ENCODE data around the gene BOLA3. TPM values are rescaled to one million over a fixed set of nuclear protein-coding genes. Genes with fewer than 3 reads are reported as not detected.

Gene BOLA3
- total and polyA plus RNA-seq, 2 donors (not counting 1 experiment from before 2014, with no cell fraction given): 28.2 to 48.8 TPM

GRCh38 chr2:74137651-74138599 lies 9.8 kb downstream of the BOLA3 start:
- no peak for DNase-seq (ENCODE audit: low read depth in 2 of 2)
- Histone ChIP-seq H4K20me1 (ENCODE audit: control insufficient read depth, extremely low read depth, insufficient read depth, low read length) (no peaks in the 10 kb centered on the region), H3K9me3 (ENCODE audit: control insufficient read depth, insufficient read depth, low read depth, low read length) (no peaks in the 10 kb centered on the region), H3K4me1 (ENCODE audit: control insufficient read depth, extremely low read depth, insufficient read depth, low read length) (no peaks in the 10 kb centered on the region), H3K36me3 (ENCODE audit: control insufficient read depth, insufficient read depth, low read length) (peaks cover 5% of the 10 kb centered on the region), H3K4me2 (ENCODE audit: extremely low read depth, insufficient read depth, low read length) (no peak overlapping the region), H2AFZ (ENCODE audit: low read length) (no peak overlapping the region), H3K4me3 (replicated peaks in 1 of 4; ENCODE audit: control extremely low read depth in 1 of 4, insufficient read depth in 1 of 4, low read depth in 3 of 4, low read length in 4 of 4) (no peak overlapping the region), H3K9ac (ENCODE audit: insufficient read depth, low read length) (no peak overlapping the region), H3K79me2 (ENCODE audit: control insufficient read depth, insufficient read depth, low read length) (no peaks in the 10 kb centered on the region), H3K27me3 (ENCODE audit: control insufficient read depth, insufficient read depth, low read length) (no peaks in the 10 kb centered on the region), H3K27ac (ENCODE audit: insufficient read depth, low read length) (no peak overlapping the region)
- TF ChIP-seq EZH2 (IDR thresholded peaks at IDR 0.05; ENCODE audit: low read length, missing control alignments) (no peak), CTCF (conservative IDR thresholded peaks at IDR 0.05 in 1 of 2, IDR thresholded peaks at IDR 0.05 in 1 of 2; ENCODE audit: low read depth in 1 of 2, low read length in 2 of 2) (no peak)

- Histone ChIP-seq H3K4me2 (ENCODE audit: extremely low read depth, insufficient read depth, low read length) (no peak overlapping the region), H2AFZ (ENCODE audit: low read length) (no peak overlapping the region), H3K79me2 (ENCODE audit: control insufficient read depth, insufficient read depth, low read length) (no peaks in the 10 kb centered on the region), H3K27ac (ENCODE audit: insufficient read depth, low read length) (no peak overlapping the region), H4K20me1 (ENCODE audit: control insufficient read depth, extremely low read depth, insufficient read depth, low read length) (no peaks in the 10 kb centered on the region), H3K36me3 (ENCODE audit: control insufficient read depth, insufficient read depth, low read length) (peaks cover 1% of the 10 kb centered on the region), H3K27me3 (ENCODE audit: control insufficient read depth, insufficient read depth, low read length) (no peaks in the 10 kb centered on the region), H3K9me3 (ENCODE audit: control insufficient read depth, insufficient read depth, low read depth, low read length) (no peaks in the 10 kb centered on the region), H3K4me1 (ENCODE audit: control insufficient read depth, extremely low read depth, insufficient read depth, low read length) (no peaks in the 10 kb centered on the region), H3K4me3 (replicated peaks in 1 of 4; ENCODE audit: control extremely low read depth in 1 of 4, insufficient read depth in 1 of 4, low read depth in 3 of 4, low read length in 4 of 4) (no peak overlapping the region), H3K9ac (ENCODE audit: insufficient read depth, low read length) (no peak overlapping the region)
- no peak for TF ChIP-seq EZH2 (IDR thresholded peaks at IDR 0.05; ENCODE audit: low read length, missing control alignments)
- no peak for TF ChIP-seq CTCF (conservative IDR thresholded peaks at IDR 0.05 in 1 of 2, IDR thresholded peaks at IDR 0.05 in 1 of 2; ENCODE audit: low read depth in 1 of 2, low read length in 2 of 2)
- no peak for DNase-seq (ENCODE audit: low read depth in 2 of 2)
Observed at GRCh38 chr2:74131901-74132300, 15.8 kb downstream of the BOLA3 start.

GRCh38 chr2:74130211-74130995 lies 17.3 kb downstream of the BOLA3 start:
- Histone ChIP-seq H3K4me2 (ENCODE audit: extremely low read depth, insufficient read depth, low read length) (no peak overlapping the region), H2AFZ (ENCODE audit: low read length) (no peak overlapping the region), H3K4me1 (ENCODE audit: control insufficient read depth, extremely low read depth, insufficient read depth, low read length) (no peaks in the 10 kb centered on the region), H3K27ac (ENCODE audit: insufficient read depth, low read length) (no peak overlapping the region), H3K4me3 (replicated peaks in 1 of 4; ENCODE audit: control extremely low read depth in 1 of 4, insufficient read depth in 1 of 4, low read depth in 3 of 4, low read length in 4 of 4) (no peak overlapping the region), H4K20me1 (ENCODE audit: control insufficient read depth, extremely low read depth, insufficient read depth, low read length) (no peaks in the 10 kb centered on the region), H3K79me2 (ENCODE audit: control insufficient read depth, insufficient read depth, low read length) (no peaks in the 10 kb centered on the region), H3K9ac (ENCODE audit: insufficient read depth, low read length) (no peak overlapping the region), H3K9me3 (ENCODE audit: control insufficient read depth, insufficient read depth, low read depth, low read length) (no peaks in the 10 kb centered on the region), H3K27me3 (ENCODE audit: control insufficient read depth, insufficient read depth, low read length) (no peaks in the 10 kb centered on the region), H3K36me3 (ENCODE audit: control insufficient read depth, insufficient read depth, low read length) (peaks cover 1% of the 10 kb centered on the region)
- peak in 1 of 2 donors; percentile 1 for DNase-seq (ENCODE audit: low read depth in 2 of 2)
- peak; percentile 49 for TF ChIP-seq EZH2 (IDR thresholded peaks at IDR 0.05; ENCODE audit: low read length, missing control alignments)
- no peak for TF ChIP-seq CTCF (conservative IDR thresholded peaks at IDR 0.05 in 1 of 2, IDR thresholded peaks at IDR 0.05 in 1 of 2; ENCODE audit: low read depth in 1 of 2, low read length in 2 of 2)

Measured in fibroblast of lung (primary cell).